ENCODE results near the gene JMJD1C.

JMJD1C gene

DNA sequence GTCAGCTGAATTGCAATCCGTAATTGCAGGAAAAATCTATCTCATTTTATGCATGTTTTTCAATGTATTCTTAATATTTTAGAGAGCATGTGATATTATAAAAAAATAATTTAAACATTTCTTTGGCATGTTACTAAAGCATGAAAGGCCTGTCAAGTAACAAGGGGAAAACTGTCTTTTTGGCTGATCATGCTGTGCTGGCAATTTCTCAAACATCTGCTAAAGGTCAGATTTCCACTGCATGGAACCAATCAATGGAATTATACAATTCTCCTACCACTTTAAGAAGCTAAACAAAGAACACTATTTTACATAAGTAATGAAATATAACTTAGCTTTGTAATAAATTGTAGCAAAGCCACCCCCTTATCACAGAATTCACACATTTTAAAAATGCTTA is 49.4 kb downstream of the JMJD1C start:
- Histone ChIP-seq H3K4me3 (no peak overlapping the region), H3K27ac (no peak overlapping the region)
- no peak for DNase-seq (ENCODE audit: low spot score)
- TF ChIP-seq, protein P1, sequence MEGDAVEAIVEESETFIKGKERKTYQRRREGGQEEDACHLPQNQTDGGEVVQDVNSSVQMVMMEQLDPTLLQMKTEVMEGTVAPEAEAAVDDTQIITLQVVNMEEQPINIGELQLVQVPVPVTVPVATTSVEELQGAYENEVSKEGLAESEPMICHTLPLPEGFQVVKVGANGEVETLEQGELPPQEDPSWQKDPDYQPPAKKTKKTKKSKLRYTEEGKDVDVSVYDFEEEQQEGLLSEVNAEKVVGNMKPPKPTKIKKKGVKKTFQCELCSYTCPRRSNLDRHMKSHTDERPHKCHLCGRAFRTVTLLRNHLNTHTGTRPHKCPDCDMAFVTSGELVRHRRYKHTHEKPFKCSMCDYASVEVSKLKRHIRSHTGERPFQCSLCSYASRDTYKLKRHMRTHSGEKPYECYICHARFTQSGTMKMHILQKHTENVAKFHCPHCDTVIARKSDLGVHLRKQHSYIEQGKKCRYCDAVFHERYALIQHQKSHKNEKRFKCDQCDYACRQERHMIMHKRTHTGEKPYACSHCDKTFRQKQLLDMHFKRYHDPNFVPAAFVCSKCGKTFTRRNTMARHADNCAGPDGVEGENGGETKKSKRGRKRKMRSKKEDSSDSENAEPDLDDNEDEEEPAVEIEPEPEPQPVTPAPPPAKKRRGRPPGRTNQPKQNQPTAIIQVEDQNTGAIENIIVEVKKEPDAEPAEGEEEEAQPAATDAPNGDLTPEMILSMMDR (IDR thresholded peaks at IDR 0.05), result no peak

DNA sequence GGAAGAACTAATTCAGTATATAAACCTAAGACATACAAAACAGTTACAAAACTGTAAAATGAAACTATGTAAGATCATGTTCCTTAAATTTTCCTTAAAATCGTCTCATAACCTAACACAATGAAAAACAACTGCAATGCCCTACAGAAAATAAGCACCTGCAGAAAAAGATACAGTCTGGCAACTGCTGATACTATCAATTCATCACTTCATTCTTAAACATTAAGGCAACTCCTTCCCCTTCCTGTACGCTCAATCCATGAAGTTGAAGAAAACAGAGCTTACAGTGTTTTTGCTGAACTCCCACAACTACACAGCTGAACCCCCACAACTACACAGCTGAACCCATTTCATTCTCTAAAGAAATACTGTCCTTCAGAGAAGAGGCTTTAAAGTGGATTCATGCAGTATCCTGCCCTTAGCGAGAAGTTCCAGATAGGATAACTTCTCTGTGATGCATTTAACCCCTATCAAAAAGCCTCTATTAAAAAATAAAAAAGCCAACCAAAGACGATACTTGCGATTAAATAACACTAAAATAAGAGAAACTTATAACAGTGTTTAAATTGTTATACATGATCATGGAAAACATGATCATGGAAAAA is 50.0 kb downstream of the JMJD1C start:
- Histone ChIP-seq H3K27ac (no peak overlapping the region), H3K4me3 (no peak overlapping the region)
- DNase-seq (ENCODE audit: low spot score), result no peak
- TF ChIP-seq, protein P1 (IDR thresholded peaks at IDR 0.05), result no peak

DNA sequence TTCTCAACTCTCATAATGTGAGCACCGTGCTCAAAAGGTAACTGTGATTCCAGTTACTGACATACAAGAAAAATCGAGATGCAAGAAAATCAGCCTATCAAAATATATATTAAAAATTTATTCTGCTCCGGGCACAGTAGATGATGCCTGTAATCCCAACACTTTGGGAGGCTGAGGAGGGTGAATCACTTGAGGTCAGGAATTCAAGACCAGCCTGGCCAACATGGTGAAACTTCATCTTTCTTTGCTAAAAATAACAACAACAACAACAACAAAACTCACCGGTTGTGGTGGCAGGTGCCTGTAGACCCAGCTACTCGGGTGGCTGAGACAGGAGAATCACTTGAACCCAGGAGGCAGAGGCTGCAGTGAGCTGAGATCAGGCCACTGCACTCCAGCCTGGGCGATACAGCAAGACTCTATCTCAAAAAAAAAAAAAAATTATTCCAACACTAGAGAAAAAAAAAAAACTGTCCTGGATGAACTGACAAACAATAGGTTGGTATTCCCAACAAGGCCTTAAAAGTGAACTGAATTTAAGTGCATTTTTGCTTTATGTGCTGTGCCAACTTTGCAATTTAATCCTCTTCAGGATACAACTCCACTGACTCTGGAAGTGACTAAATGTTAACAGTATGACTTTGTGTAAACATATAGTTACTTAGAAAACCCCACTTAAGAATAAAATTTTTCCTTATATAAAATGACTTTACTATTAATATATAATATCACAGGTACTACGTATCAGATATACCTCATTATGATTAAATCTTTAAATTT is 51.1 kb downstream of the JMJD1C start:
- Histone ChIP-seq H3K4me3 (no peak overlapping the region), H3K27ac (no peak overlapping the region)
- TF ChIP-seq, protein P1 (IDR thresholded peaks at IDR 0.05), result no peak
- DNase-seq (ENCODE audit: low spot score), result no peak

DNA sequence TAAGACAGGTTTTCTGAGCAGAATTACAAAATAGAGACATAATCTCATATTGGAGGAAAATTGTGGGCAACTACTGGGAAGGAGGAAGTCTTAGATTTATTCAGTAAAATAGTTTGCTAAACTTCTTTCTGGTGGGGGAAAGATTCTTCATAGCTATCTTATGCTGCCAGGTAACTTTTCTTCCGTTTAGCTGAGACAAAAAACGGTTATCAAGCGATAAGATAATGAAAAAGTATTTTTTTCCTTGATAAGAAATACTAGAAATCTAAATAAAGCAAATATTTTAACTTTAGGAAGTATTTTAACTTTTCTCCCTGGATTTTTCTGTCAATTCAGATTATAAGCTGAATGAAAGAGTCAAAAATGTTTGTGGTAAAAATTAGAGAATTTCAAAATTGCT is 52.3 kb downstream of the JMJD1C start:
- DNase-seq (ENCODE audit: low spot score), result no peak
- TF ChIP-seq, protein P1 (IDR thresholded peaks at IDR 0.05), result no peak
- Histone ChIP-seq H3K27ac (no peak overlapping the region), H3K4me3 (no peak overlapping the region)

DNA sequence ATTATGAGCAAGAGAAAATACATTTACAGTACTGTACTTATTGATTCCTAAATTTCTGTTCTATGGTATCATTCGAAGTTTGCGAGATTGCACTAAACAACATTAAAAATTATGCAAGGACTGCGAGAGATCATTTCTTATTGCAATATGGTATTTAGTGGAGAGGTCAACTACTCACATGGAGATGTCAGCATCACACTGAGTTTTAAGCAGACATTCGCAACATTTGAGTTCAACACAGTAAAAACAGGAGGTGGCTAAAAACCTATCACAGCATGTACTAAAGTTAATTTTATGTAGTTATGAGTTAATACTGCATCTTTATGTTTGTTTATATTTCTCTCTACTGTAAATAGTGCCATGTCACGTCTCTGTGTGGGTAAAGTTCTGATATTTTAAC is 53.5 kb downstream of the JMJD1C start:
- no peak for DNase-seq (ENCODE audit: low spot score)
- TF ChIP-seq, protein P1 (IDR thresholded peaks at IDR 0.05), result no peak
- Histone ChIP-seq H3K4me3 (no peak overlapping the region), H3K27ac (no peak overlapping the region)

DNA sequence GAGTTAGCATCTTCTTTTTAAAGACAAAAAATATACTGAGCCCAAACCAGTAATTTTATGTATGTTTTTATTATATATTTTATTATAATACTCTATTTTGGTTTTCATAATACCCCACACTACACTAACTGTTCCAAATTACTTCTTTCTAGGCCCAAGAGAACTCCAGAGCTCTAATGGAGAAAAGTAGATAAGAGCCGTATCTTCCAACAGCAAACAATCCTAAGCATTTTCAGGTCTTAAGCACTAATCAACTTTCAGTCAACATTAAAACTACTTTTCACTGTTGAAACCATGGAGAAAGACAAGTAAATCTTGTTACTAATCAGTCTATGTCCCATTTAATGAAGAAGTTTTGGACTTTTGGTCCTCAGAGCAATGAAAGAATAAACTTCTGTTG is 55.1 kb downstream of the JMJD1C start:
- TF ChIP-seq, protein P1 (IDR thresholded peaks at IDR 0.05), result no peak
- Histone ChIP-seq H3K4me3 (no peak overlapping the region), H3K27ac (no peak overlapping the region)
- no peak for DNase-seq (ENCODE audit: low spot score)

All from coronary artery (tissue), 2 donors.